SW480 (cell line): ENCODE data around the gene P2RY12.
A peak's percentile ranks its signal among the peaks of the same experiment; 100 is the strongest.

Experiments used
- DNase-seq: peaks from one replicate; pipeline ENCODE4 v3.0.0-alpha.2; 2016; ENCODE audit warnings: low spot score

Gene P2RY12

GRCh38 chr3:151307131-151307530, 77.4 kb downstream of the P2RY12 start:
- DNase-seq, result no peak

DNA sequence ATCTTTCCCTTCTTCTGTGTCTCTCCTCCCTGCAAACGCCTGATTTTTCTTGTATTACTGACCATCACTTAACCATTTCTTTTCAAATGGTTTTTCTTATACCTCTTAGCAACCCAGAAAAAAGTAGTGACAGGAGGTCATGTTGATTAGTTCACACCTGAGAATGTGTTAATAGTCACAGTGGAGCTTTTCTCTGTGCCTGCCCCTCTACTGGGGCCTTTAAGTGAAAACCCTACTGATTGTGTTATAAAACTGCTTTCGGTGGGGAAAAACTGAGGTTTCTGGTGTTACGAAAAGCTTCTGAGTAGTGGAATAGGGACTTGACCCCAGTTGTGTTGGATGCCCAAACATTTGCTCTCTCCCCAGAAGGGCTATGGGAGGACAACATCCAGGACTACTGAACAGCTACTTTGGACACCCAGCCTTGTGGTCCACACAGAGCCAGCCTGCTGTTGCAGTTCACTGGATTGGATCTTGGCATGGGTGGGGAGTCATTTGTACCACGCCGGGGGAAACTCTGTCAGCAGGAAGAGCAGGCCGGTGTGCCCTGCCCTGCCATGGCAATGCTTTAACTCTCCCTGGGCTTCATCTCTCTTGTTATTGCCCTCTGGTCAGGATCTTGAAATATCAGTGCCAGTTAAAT, 78.3 kb downstream of the P2RY12 start:
- DNase-seq, result no peak

GRCh38 chr3:151305775-151306151, 78.8 kb downstream of the P2RY12 start:
- DNase-seq, result no peak

GRCh38 chr3:151305060-151305774, 79.3 kb downstream of the P2RY12 start:
- DNase-seq, result peak; percentile 98

DNA sequence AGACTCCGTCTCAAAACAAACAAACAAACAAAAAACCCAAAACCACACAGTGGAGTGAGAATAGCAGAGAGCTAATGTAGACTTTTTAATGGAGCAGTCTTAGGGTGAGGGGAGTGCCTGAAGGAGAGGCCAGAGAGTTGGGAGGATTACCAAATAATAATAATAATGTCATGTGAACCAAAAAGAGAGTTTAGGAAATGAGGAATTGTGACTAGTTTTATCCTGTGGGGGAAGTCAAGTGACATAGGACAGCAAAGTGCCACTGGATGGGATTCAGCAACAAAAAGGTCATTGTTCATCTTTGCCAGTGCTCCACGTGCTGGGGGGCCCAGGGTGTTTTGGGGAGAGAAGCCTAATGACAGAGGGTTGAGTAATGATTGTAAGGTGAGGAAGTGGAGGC, 80.8 kb downstream of the P2RY12 start:
- DNase-seq, result no peak

GRCh38 chr3:151301787-151302186, 82.8 kb downstream of the P2RY12 start:
- DNase-seq, result no peak

DNA sequence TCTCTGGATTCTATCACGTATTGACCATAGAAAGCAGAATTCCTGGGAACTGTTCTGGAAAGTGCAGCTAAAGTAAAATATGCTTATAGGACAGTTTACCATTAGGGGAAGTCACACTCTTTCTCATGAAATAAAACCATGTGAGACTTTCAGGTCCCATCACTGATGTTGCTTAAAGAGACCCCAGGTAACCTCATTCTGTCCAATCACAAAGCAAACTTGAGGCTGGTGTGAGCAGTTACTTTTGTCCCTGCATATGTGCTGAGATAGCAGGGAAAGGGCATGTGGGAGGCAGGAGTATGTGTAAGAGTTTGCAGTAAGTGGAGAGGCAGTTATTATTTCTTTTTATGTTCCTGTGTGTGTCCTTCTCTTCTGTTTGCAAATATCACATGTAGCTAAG, 84.0 kb downstream of the P2RY12 start:
- DNase-seq, result no peak

DNA sequence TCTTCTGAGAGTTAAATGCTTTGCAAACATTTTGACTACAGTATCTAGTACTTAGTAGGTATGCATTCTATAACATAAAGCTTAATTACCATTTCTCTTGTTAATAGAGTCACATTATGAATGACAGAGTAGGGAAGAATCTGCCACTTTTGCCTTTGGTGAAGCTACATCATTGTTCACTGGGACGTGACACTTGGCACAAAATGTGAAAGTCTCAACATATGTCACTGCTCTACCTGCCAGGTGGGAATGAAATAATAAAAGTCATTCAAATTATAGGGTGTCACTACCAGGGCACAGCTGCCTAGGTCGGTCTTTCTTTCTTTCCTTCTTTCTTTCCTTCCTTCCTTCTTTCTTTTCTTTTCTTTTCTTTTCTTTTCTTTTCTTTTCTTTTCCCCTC, 85.5 kb downstream of the P2RY12 start:
- DNase-seq, result no peak

DNA sequence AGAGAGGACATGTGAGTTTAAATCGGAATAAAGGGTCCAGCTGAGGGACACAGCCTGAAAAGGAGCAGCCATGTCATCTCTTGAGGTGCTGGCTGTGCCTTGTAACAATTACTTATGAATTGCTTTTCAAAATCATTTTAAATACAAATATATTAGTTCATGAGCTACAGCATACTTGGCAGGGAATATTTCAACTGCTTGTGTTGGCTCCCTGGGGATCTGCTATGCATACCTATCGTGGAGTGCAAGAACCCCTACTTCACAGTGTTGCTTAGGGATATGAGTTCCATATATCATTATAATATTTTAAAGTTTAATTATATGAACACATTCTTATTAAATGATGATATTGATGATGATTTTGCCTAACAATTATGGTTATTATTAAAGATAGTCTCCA, 87.1 kb downstream of the P2RY12 start:
- DNase-seq, result no peak

DNA sequence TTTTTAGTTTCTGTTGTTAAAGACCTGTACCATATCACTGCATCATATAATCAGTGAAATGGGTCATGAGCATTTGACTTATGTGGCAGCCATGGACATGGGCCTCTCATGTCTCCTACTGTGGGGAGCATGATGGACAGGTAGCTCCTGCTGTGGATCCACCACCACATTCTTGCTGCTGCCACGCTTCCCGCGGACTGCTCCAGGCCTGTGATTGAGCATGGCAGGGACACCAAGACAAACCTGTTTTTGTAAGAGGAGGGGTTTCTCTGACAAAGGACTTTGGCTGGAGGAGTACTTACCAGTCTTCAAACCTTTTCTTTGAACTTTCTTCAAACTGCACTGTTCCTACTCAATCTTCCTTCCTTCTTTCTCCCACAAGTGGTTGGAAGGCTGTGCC, 88.3 kb downstream of the P2RY12 start:
- DNase-seq, result no peak

DNA sequence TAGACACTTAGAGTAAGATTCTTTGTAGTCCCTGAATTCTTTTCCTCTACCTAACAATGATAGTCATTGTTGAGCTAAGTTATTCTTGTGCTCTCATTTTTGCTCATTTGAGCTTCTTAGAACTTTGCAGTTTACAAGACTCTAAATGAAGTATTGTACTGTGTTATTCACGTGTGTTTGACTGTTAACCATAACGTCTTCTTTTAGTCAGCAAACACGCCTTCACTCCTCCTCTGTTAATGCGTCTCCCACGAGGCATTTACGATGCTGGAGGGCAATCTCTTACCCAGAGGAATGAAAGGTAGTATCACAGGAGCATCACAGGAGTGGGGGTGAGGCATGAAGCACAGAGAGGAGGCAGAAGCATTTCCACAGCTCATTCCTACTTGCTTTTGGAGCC, 91.4 kb downstream of the P2RY12 start:
- no peak for DNase-seq

GRCh38 chr3:151290673-151291072, 93.9 kb downstream of the P2RY12 start:
- peak; percentile 13 for DNase-seq

GRCh38 chr3:151289445-151289844, 95.1 kb downstream of the P2RY12 start:
- no peak for DNase-seq
